WTC11 (cell line): ENCODE measurements around the gene PRR12. TPM values are rescaled to one million over a fixed set of nuclear protein-coding genes. Genes with fewer than 3 reads are reported as not detected.

ENCODE experiments used
- ATAC-seq: fragments of 200-7000 bp; cut with Tn5 transposase; 2 replicates; pipeline ENCODE4 v1.10.0; 2021; ENCODE audit warnings: mild to moderate bottlenecking, moderate library complexity
- CTCF ChIA-PET: fragments of 300-600 bp; sonication (Branson Sonifier 250); formaldehyde crosslinking; loops from one replicate; lab custom pipeline; 2021; ENCODE audit warnings: antibody characterized with exemption; lab: Charles Lee
- POLR2A ChIA-PET: fragments of 350-600 bp; sonication (Branson Sonifier 250); formaldehyde crosslinking; loops from one replicate; lab custom pipeline; 2021; ENCODE audit warnings: antibody characterized with exemption; lab: Charles Lee
- DNase-seq: peaks from one replicate; pipeline ENCODE4 v3.0.0; 2021; ENCODE audit warnings: low spot score
- H3K27ac Mint-ChIP-seq: 2 replicates; pipeline ENCODE4 v1.8.0; 2021; ENCODE audit warnings: mixed read lengths
- H3K27me3 Mint-ChIP-seq: 2 replicates; pipeline ENCODE4 v1.8.0; 2021; ENCODE audit warnings: low read depth, mild to moderate bottlenecking, moderate library complexity, mixed read lengths
- H3K36me3 Mint-ChIP-seq: 2 replicates; pipeline ENCODE4 v1.8.0; 2021; ENCODE audit warnings: mixed read lengths
- H3K4me1 Mint-ChIP-seq: 2 replicates; pipeline ENCODE4 v1.8.0; 2022; ENCODE audit warnings: mixed read lengths
- H3K4me3 Mint-ChIP-seq: 2 replicates; pipeline ENCODE4 v1.8.0; 2021; ENCODE audit warnings: mild to moderate bottlenecking, moderate library complexity, mixed read lengths
- H3K9me3 Mint-ChIP-seq: 2 replicates; pipeline ENCODE4 v1.8.0; 2021; ENCODE audit warnings: mixed read lengths
- CREB1 ChIP-seq: sonication (generic); formaldehyde crosslinking; IDR thresholded peaks from 2 replicates; pipeline ENCODE4 v1.8.0; 2023; ENCODE audit warnings: mild to moderate bottlenecking, missing genetic modification reagents
- FOXK1 ChIP-seq: sonication (generic); formaldehyde crosslinking; IDR thresholded peaks from 2 replicates; pipeline ENCODE4 v1.8.0; 2022; ENCODE audit warnings: mild to moderate bottlenecking, moderate library complexity, missing genetic modification reagents
- GRHL2 ChIP-seq: fragments of 250-450 bp; sonication (Bioruptor Pico); IDR thresholded peaks from 2 replicates; pipeline ENCODE4 v1.8.0; 2022; ENCODE audit warnings: mild to moderate bottlenecking, moderate library complexity; ENCODE audit not compliant: insufficient replicate concordance, severe bottlenecking
- KAT7 ChIP-seq: sonication (generic); formaldehyde crosslinking; IDR thresholded peaks from 2 replicates; pipeline ENCODE4 v1.8.1; 2023; ENCODE audit warnings: missing genetic modification reagents, mild to moderate bottlenecking, borderline replicate concordance
- MXD4 ChIP-seq: fragments of 250-450 bp; sonication (Bioruptor Pico); IDR thresholded peaks from 2 replicates; pipeline ENCODE4 v1.8.0; 2021; ENCODE audit warnings: mild to moderate bottlenecking, moderate library complexity, borderline replicate concordance
- NFE2L1 ChIP-seq: sonication (generic); formaldehyde crosslinking; IDR thresholded peaks from 2 replicates; pipeline ENCODE4 v1.8.1; 2023; ENCODE audit warnings: missing genetic modification reagents
- NFYB ChIP-seq: sonication (generic); formaldehyde crosslinking; conservative IDR thresholded peaks from 2 replicates; pipeline ENCODE4 v1.8.0; 2022; ENCODE audit warnings: low read depth, missing genetic modification reagents
- PRRX2 ChIP-seq: fragments of 250-450 bp; sonication (Bioruptor Pico); IDR thresholded peaks from 2 replicates; pipeline ENCODE4 v1.8.0; 2021; ENCODE audit warnings: mild to moderate bottlenecking
- RORB ChIP-seq: fragments of 250-450 bp; sonication (Bioruptor Pico); IDR thresholded peaks from 2 replicates; pipeline ENCODE4 v1.9.0; 2021; ENCODE audit warnings: mild to moderate bottlenecking
- TEAD1 ChIP-seq: sonication (generic); formaldehyde crosslinking; IDR thresholded peaks from 2 replicates; pipeline ENCODE4 v1.8.0; 2022; ENCODE audit warnings: mild to moderate bottlenecking, missing genetic modification reagents
- TP53 ChIP-seq: sonication (generic); formaldehyde crosslinking; IDR thresholded peaks from 2 replicates; pipeline ENCODE4 v1.8.1; 2023; ENCODE audit warnings: mild to moderate bottlenecking, missing genetic modification reagents
- ZNF121 ChIP-seq: sonication (generic); formaldehyde crosslinking; IDR thresholded peaks from 2 replicates; pipeline ENCODE4 v1.8.0; 2023; ENCODE audit warnings: missing genetic modification reagents
- ZNF232 ChIP-seq: sonication (generic); formaldehyde crosslinking; IDR thresholded peaks from 2 replicates; pipeline ENCODE4 v1.8.0; 2022; ENCODE audit warnings: mild to moderate bottlenecking, missing genetic modification reagents
- ZNF317 ChIP-seq: sonication (generic); formaldehyde crosslinking; IDR thresholded peaks from 2 replicates; pipeline ENCODE4 v1.8.1; 2023; ENCODE audit warnings: low read depth, mild to moderate bottlenecking, moderate library complexity, missing genetic modification reagents, borderline replicate concordance
- ZNF423 ChIP-seq: fragments of 250-450 bp; sonication (Bioruptor Pico); IDR thresholded peaks from 2 replicates; pipeline ENCODE4 v2.1.2; 2022; ENCODE audit warnings: mild to moderate bottlenecking, moderate library complexity
- total RNA-seq: library from RNA; stranded (reverse); gene quantifications from 3 replicates; pipeline ENCODE4 v1.2.3, GENCODE V29; 2021
- TF ChIP-seq, protein P1 (sequence below): sonication (generic); formaldehyde crosslinking; conservative IDR thresholded peaks from 2 replicates; pipeline ENCODE4 v1.8.1; 2022; ENCODE audit warnings: mild to moderate bottlenecking, missing genetic modification reagents
- TF ChIP-seq, protein P2 (sequence below): sonication (generic); formaldehyde crosslinking; IDR thresholded peaks from 2 replicates; pipeline ENCODE4 v1.8.0; 2022; ENCODE audit warnings: missing genetic modification reagents
- TF ChIP-seq, protein P3 (sequence below): sonication (generic); formaldehyde crosslinking; conservative IDR thresholded peaks from 2 replicates; pipeline ENCODE4 v1.8.1; 2023; ENCODE audit warnings: mild to moderate bottlenecking, low read depth, missing genetic modification reagents, moderate library complexity
- TF ChIP-seq, protein P4 (sequence below): fragments of 250-450 bp; sonication (Bioruptor Pico); IDR thresholded peaks from 2 replicates; pipeline ENCODE4 v1.8.0; 2021; ENCODE audit warnings: mild to moderate bottlenecking
- TF ChIP-seq, protein P5 (sequence below): sonication (generic); formaldehyde crosslinking; IDR thresholded peaks from 2 replicates; pipeline ENCODE4 v1.8.0; 2023; ENCODE audit warnings: missing genetic modification reagents
- TF ChIP-seq, protein P6 (sequence below): sonication (generic); formaldehyde crosslinking; IDR thresholded peaks from 2 replicates; pipeline ENCODE4 v1.8.1; 2023; ENCODE audit warnings: mild to moderate bottlenecking, missing genetic modification reagents, moderate library complexity

PRR12 gene
- total RNA-seq, 1 experiment from 2014 or later, result 86.1 TPM

DNA sequence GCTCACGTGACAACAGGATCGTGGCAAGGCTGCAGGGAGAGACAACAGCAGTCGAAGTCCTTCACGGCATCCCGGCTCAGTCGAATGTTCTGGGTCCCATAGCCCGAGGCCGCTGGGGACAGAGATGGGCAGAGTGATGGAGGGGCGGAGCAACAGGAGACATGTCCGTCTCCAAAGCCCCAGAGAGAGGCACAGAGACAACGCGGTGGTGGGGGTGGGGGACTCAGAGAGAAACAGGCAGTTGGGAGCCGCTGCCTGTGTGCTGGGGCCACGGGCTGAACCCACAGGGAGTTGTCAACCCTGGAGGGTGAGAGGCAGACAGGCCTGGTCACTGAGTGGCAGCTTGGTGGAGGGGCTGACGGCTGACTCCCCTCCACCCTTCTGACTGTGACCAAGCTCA is 31.1 kb upstream of the PRR12 start:
- Mint-ChIP-seq H3K27me3 (no peaks in the 10 kb centered on the region), H3K4me1 (peaks cover 24% of the 10 kb centered on the region), H3K27ac (peak overlapping the region; percentile 91; the same call in 1 of the 2 replicates), H3K4me3 (no peak overlapping the region), H3K36me3 (peaks cover 26% of the 10 kb centered on the region), H3K9me3 (no peaks in the 10 kb centered on the region)
- ChIA-PET CTCF (interaction anchor here (4.0 to 7.6 kb wide), 2 partner anchors 11 to 13 kb away, joined by 23 to 95 read pairs; no protein-coding TSS in a partner anchor), POLR2A (interaction anchor here (0.5 to 1.0 kb wide), 4 partner anchors 60 to 411 kb away, joined by 3 to 9 read pairs (median 4); partner anchors contain the start of gene RRAS)
- DNase-seq, result no peak
- TF ChIP-seq, protein P1, sequence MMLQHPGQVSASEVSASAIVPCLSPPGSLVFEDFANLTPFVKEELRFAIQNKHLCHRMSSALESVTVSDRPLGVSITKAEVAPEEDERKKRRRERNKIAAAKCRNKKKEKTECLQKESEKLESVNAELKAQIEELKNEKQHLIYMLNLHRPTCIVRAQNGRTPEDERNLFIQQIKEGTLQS (CRISPR knock-in tag), result no peak
- TF ChIP-seq NFYB (CRISPR knock-in tag) (no peak), CREB1 (no peak), KAT7 (CRISPR knock-in tag) (no peak), ZNF317 (CRISPR knock-in tag) (no peak), NFE2L1 (CRISPR knock-in tag) (no peak), MXD4 (CRISPR knock-in tag) (no peak), TEAD1 (no peak)
- TF ChIP-seq, protein P2, sequence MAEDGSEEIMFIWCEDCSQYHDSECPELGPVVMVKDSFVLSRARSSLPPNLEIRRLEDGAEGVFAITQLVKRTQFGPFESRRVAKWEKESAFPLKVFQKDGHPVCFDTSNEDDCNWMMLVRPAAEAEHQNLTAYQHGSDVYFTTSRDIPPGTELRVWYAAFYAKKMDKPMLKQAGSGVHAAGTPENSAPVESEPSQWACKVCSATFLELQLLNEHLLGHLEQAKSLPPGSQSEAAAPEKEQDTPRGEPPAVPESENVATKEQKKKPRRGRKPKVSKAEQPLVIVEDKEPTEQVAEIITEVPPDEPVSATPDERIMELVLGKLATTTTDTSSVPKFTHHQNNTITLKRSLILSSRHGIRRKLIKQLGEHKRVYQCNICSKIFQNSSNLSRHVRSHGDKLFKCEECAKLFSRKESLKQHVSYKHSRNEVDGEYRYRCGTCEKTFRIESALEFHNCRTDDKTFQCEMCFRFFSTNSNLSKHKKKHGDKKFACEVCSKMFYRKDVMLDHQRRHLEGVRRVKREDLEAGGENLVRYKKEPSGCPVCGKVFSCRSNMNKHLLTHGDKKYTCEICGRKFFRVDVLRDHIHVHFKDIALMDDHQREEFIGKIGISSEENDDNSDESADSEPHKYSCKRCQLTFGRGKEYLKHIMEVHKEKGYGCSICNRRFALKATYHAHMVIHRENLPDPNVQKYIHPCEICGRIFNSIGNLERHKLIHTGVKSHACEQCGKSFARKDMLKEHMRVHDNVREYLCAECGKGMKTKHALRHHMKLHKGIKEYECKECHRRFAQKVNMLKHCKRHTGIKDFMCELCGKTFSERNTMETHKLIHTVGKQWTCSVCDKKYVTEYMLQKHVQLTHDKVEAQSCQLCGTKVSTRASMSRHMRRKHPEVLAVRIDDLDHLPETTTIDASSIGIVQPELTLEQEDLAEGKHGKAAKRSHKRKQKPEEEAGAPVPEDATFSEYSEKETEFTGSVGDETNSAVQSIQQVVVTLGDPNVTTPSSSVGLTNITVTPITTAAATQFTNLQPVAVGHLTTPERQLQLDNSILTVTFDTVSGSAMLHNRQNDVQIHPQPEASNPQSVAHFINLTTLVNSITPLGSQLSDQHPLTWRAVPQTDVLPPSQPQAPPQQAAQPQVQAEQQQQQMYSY (CRISPR knock-in tag), result no peak
- TF ChIP-seq, protein P3, sequence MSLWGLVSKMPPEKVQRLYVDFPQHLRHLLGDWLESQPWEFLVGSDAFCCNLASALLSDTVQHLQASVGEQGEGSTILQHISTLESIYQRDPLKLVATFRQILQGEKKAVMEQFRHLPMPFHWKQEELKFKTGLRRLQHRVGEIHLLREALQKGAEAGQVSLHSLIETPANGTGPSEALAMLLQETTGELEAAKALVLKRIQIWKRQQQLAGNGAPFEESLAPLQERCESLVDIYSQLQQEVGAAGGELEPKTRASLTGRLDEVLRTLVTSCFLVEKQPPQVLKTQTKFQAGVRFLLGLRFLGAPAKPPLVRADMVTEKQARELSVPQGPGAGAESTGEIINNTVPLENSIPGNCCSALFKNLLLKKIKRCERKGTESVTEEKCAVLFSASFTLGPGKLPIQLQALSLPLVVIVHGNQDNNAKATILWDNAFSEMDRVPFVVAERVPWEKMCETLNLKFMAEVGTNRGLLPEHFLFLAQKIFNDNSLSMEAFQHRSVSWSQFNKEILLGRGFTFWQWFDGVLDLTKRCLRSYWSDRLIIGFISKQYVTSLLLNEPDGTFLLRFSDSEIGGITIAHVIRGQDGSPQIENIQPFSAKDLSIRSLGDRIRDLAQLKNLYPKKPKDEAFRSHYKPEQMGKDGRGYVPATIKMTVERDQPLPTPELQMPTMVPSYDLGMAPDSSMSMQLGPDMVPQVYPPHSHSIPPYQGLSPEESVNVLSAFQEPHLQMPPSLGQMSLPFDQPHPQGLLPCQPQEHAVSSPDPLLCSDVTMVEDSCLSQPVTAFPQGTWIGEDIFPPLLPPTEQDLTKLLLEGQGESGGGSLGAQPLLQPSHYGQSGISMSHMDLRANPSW (CRISPR knock-in tag), result no peak
- ATAC-seq, result no peak

DNA sequence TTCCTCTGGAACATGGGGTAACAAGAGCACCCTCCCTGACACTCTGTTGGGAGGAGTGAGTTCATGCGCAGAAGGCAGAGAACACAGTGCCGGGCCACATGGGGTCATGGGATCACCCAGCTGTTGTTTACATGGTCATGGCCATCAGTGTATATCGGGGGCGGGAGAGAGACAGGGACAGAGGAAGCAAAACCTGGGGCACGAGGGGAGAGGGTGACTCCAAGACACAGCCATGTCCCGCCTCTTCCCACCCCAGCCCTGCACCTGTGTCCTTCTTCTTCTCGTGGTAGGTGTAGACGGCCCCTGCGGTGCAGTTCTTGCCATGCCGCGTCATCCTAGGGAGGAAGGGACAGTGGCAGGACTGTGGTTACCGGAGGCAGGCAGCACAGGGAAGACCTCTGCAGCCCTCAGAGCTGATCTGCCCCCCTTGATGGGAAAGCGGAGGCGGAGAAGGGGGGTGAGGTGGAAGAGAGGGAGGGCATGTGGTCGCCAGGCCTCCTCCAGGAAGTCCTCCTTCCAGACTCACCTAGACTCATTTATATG is 30.6 kb upstream of the PRR12 start:
- Mint-ChIP-seq H3K4me3 (no peak overlapping the region), H3K27me3 (no peaks in the 10 kb centered on the region), H3K9me3 (no peaks in the 10 kb centered on the region), H3K27ac (peak overlapping the region; percentile 91), H3K36me3 (peaks cover 24% of the 10 kb centered on the region), H3K4me1 (peaks cover 24% of the 10 kb centered on the region)
- ATAC-seq (no peak), DNase-seq (no peak)
- CTCF ChIA-PET, result interaction anchor here (0.7 to 7.6 kb wide), 5 partner anchors 11 to 81 kb away, joined by 3 to 95 read pairs (median 15); partner anchors contain the start of gene SCAF1
- POLR2A ChIA-PET, result interaction anchor here (0.5 to 1.2 kb wide), 5 partner anchors 20 to 80 kb away, joined by 3 to 9 read pairs (median 3); partner anchors contain the start of genes NOSIP and RRAS
- TF ChIP-seq ZNF232 (CRISPR knock-in tag) (no peak), MXD4 (CRISPR knock-in tag) (no peak), ZNF121 (CRISPR knock-in tag) (no peak), GRHL2 (CRISPR knock-in tag) (no peak), TP53 (CRISPR knock-in tag) (no peak), RORB (CRISPR knock-in tag) (no peak), ZNF317 (CRISPR knock-in tag) (no peak), FOXK1 (CRISPR knock-in tag) (no peak), ZNF423 (CRISPR knock-in tag) (no peak), PRRX2 (CRISPR knock-in tag) (no peak)
- TF ChIP-seq, protein P4, sequence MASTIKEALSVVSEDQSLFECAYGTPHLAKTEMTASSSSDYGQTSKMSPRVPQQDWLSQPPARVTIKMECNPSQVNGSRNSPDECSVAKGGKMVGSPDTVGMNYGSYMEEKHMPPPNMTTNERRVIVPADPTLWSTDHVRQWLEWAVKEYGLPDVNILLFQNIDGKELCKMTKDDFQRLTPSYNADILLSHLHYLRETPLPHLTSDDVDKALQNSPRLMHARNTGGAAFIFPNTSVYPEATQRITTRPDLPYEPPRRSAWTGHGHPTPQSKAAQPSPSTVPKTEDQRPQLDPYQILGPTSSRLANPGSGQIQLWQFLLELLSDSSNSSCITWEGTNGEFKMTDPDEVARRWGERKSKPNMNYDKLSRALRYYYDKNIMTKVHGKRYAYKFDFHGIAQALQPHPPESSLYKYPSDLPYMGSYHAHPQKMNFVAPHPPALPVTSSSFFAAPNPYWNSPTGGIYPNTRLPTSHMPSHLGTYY (CRISPR knock-in tag), result no peak
- TF ChIP-seq, protein P5, sequence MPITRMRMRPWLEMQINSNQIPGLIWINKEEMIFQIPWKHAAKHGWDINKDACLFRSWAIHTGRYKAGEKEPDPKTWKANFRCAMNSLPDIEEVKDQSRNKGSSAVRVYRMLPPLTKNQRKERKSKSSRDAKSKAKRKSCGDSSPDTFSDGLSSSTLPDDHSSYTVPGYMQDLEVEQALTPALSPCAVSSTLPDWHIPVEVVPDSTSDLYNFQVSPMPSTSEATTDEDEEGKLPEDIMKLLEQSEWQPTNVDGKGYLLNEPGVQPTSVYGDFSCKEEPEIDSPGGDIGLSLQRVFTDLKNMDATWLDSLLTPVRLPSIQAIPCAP (CRISPR knock-in tag), result no peak
- TF ChIP-seq, protein P6, sequence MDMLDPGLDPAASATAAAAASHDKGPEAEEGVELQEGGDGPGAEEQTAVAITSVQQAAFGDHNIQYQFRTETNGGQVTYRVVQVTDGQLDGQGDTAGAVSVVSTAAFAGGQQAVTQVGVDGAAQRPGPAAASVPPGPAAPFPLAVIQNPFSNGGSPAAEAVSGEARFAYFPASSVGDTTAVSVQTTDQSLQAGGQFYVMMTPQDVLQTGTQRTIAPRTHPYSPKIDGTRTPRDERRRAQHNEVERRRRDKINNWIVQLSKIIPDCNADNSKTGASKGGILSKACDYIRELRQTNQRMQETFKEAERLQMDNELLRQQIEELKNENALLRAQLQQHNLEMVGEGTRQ (CRISPR knock-in tag), result no peak
- TF ChIP-seq, protein P3 (CRISPR knock-in tag), result no peak
